HG03060 (cell line): ENCODE measurements around the gene KLHDC3.

Source experiments
- ATAC-seq: cut with Tn5 transposase; IDR thresholded peaks from one replicate; pipeline ENCODE4 v1.9.1; 2021; ENCODE audit warnings: low read depth, moderate number of reproducible peaks; ENCODE audit not compliant: unreplicated experiment

The KLHDC3 gene

DNA sequence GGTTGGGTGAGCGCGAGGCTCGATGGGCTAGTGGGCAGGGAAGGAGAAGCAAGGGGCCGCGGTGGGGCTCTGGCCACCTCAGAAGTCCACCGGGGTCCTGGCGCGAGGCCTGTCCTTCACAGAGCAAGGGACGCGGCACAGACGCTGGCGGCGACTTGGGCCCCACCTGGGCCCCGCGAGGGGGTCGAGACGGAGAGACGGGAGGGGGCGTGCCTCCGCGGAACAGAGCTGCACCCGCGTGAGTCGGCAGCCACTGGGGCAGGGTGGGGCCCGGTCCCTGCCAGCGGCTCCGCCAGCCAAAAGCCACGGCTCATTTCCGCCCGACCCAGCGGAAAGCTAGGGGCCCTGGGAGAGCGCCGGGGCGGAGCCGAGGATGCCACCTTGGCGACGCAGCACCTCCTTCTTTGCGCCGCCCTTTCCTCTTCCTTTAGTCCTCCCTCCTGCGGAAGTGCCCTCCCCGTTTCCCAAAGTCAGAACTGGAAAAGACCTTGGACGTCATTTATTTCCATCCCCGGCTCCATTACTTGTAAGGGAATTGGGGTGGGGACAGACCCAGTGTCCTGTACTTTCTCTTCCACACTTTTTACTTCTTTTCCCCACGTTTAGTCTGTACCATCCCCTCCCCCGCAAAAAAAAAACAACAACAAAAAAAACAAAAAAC lies 39.6 kb downstream of the KLHDC3 start, which contains the start of gene CUL7:
Gene CUL7, minus strand, starts transcription at position 307 of the 661 bp plus-strand sequence. CDS start 1,063 bp downstream, outside the sequence.
- peak; percentile 62 for ATAC-seq

DNA sequence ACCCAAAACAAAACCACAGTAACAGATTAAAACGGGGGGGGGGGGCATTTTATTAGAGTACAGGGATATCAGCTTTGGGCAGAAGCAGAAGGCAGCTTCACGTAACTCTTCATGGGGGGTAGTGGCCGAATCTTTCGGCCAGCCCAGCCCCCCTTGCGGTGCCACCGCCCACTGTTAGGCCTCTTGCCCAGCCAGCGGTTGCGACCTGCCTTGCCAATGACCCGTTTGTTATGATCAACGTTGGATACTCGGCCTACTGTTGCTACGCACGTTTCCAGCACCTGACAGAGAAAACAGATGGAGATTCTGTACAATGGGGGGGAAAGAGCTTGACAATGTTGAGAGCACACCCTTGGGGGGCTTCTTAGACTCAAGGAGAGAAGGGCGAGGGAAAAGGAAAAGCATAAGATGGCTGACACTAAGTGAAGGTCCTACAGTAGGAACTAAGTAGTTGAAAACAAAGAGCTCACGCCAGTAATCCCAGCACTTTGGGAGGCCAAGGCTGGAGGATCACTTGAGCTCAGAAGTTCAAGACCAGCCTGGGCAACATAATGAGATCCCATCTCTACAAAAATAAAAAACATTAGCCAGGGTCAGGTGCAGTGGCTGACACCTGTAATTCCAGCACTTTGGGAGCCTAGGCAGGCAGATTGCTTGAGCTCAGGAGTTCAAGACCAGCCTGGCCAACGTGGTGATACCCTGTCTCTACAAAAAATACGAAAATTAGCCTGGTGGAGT lies 40.3 kb downstream of the KLHDC3 start:
- no peak for ATAC-seq

DNA sequence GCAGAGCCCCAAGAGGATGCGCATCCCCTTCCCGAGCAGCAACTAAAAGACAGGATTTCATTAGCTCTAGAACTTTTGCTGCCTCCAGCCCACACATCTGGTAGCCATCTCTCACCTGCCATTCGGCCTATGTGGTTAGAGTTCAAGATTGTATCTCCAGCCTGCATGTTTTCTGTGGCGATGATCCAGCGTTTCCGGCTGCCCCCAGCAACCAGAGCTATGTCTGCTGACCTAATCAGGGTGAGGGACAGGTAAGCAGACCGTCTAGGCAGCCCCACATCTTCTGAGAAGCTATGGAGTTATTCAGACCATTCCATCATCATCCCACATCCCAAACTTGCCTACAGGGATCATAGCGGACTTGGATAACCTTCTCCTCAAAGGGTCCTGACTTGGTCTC lies 41.9 kb downstream of the KLHDC3 start:
- no peak for ATAC-seq

DNA sequence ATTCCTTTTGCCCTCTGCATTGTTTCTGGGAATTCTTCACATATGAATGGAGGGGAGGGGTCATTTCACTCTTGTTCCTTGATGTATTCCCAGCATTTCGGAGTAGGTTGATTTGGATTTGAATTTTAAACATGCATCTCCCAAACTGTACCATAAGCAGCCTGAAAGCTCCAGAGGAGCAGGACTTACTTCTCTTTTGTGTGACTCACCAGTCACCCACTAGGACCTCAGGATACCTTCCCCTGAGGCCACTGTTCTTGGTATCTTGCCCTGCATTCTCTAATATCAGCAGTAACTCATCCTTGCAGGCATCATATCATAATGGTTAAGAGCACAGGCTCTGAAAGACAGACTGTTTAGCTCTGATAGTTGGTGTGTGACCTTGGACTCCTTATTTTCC lies 44.5 kb downstream of the KLHDC3 start:
- ATAC-seq = no peak

DNA sequence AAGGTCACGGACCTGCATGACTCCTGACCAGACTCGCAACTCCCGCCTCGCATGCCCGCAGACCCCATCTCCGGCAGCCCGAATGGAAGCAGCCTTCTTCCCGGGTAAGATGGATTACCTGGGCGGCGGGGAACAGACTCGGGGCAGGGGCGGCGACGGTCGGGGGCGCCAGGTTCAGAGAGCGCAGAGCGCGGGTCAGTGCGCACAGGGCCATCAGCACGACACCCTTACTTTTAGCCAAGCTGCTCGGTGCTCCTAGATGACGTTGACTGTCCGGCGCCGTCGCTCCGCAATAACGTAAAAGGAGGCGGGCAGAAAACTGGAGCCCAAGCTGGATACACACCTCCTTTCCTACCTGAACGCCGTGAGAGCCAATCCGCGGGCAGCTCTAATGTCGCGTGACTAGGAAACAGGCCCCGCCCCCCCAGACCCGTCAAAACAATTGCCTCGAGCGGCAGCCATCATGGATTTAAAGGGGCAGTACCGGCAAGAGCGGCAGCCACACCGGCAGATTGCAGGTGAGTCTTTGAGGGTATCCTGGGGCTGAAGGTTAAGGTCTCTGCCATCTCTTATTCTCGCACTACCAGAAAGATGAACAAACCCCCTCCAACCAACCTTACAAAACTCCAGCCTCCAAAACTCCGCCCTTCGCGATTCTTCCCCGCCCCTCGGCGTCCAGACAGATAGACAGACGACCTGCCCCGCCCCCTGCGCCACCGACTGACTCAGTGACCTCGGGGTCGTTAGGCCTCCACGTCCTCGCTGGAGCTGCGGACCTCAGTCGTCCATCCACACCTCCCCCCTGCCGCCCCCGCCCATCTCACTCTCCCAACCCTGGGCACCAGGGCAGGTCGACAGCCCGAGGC lies 45.4 kb downstream of the KLHDC3 start, which contains the start of the genes KLC4 and MRPL2:
Gene KLC4, plus strand, starts transcription at position 464 of the 866 bp plus-strand sequence. CDS start 1,705 bp downstream, outside the sequence.
Gene MRPL2, minus strand, starts transcription at position 267 of the 866 bp plus-strand sequence. Its CDS starts 53 bp downstream, at position 214.
- ATAC-seq = peak; percentile 85

DNA sequence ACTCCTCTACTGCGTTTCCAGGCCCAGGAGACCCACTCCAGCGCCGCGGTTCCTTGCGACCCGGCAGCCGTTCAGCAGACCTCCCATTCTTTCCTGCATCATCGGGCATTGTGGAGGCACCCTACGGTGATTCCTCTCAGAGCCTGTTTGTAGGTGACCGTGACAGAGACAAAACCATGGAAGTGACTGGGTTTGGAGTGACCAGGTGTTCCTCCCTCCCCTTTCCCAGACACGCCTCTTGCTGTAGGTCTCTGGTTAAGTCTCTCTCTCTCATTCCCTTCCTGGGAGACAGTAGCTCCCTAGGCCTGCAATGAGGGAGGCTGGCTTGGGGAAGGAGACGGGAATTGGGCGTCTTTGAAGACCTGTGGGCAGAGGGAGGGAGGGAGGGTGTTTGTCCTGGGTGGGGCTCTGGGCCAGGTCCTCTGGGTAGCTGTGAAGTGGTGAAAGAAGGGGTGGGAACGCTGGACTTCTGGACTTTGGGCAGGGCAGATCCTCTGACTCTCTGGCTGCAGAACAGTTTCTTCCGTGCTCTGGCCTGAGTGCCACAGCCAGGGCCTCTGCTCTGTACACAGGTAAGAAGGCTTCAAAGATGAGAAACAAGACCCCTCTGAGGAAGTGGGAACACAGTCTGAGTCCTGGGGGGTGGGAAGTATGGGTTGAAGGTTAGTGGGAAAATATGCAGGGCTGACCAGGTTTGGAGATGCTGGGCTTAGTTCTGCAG lies 46.1 kb downstream of the KLHDC3 start:
- ATAC-seq = no peak

DNA sequence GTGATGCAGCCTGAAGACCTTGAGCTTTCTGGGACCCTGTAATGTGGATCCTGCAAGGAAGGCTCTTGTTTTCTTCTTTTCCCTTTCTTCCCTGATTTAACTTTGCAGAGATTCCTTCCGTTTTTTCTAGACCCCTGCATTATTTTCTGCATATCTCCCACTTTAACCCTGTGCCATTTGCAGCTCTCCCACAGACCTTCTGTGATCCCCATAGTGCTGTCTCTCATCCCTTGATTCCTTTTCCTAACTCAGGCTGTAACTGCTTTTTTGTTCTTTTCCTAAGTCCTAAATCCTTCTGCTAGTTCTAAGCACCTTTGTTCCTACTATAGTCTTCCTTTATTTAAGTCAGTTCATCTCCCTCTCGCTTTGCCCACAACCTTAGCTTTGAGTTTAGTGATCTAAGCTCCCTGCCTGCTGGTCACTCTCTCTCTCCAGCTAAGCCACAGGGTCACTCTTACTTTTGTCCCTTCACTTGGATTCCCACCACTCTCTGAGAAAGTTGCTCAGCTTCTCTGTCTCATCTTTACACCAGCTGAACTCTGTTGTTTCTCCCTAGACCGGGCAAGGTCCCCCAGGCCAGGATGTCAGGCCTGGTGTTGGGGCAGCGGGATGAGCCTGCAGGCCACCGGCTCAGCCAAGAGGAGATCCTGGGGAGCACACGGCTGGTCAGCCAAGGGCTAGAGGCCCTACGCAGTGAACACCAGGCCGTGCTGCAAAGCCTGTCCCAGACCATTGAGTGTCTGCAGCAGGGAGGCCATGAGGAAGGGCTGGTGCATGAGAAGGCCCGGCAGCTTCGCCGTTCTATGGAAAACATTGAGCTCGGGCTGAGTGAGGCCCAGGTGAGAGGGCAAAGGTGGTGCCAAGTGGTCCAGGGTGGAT lies 46.9 kb downstream of the KLHDC3 start:
- no peak for ATAC-seq

DNA sequence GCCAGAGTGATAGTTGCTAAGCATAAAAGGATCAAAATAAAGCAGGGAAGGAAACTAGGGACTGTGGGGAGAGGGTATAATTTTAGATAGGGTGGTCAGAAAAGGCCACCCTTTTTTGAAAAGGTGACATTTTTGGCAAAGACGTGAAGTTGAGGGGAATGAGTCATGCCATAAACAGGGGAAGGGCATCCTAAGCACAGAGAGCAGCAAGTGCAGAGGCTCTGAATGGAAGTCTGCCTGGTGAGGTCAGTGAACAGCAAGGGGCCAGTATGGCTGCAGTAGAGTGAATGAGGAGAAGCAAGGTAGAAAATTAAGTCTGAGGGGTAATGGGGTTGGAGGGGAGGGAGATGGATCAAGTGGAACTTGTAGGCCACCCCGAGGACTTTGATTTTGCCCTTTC lies 47.8 kb downstream of the KLHDC3 start:
- ATAC-seq = no peak

DNA sequence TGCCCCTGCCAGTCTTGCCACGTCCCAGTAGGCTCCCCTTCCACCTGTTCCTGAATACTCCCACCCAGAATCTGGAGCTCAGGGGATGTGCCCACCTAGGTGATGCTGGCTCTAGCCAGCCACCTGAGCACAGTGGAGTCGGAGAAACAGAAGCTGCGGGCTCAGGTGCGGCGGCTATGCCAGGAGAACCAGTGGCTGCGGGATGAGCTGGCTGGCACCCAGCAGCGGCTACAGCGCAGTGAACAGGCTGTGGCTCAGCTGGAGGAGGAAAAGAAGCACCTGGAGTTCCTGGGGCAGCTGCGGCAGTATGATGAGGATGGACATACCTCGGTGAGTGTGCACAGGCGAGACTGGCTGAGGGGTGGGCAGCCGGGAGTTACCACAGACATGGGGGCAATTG lies 48.8 kb downstream of the KLHDC3 start:
- ATAC-seq = no peak

DNA sequence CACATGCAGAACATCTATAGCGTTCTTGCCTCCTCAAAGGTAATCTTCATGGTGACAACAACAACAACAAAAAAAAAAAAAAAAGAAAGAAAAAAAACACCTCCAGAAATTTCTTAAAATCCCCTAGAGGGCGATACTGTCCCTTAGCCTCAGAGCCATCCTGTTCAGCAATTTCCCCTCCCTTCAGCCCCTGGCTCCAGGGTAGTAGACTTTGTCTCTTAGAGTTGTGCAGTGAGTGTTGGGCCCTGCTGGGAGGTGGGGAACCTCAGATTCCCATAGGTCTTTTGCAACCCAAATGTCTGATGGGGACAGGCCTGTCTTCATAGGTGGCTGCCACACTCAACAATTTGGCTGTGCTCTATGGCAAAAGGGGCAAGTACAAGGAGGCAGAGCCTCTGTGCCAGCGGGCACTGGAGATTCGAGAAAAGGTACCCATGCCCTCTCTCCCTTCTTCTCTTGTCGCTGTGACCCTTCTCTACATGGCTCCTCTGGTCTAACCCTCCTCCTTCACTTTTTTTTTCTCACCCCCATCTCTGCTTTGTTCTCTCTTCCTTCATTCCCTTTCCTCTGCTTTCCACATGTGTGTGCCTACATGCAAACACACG lies 56.1 kb downstream of the KLHDC3 start:
- no peak for ATAC-seq
